Stimulated activated naive CD8-positive, alpha-beta T cell treated with anti-CD3 and anti-CD28 coated beads, Interleukin-15, Interleukin-2, amounts not matched to agents 100 ng/mL and 50 ng/mL, for 24 hours (primary cell): ENCODE data around the gene HERPUD1.
A peak's percentile ranks its signal among the peaks of the same experiment; 100 is the strongest.
"Not testable (repeated sequence)": the region's sequence is repeated elsewhere in the genome, so short reads cannot be mapped to it uniquely, and the experiment has no call there.

Source experiments
- H3K27ac Mint-ChIP-seq: one replicate; pipeline ENCODE4 v1.8.0; 2021; ENCODE audit warnings: mild to moderate bottlenecking, mixed read lengths
- H3K27me3 Mint-ChIP-seq: one replicate; pipeline ENCODE4 v1.8.0; 2021; ENCODE audit warnings: mixed read lengths
- H3K36me3 Mint-ChIP-seq: one replicate; pipeline ENCODE4 v1.8.0; 2021; ENCODE audit warnings: low read depth, mixed read lengths
- H3K4me1 Mint-ChIP-seq: one replicate; pipeline ENCODE4 v1.8.0; 2021; ENCODE audit warnings: low read depth, mixed read lengths
- H3K4me3 Mint-ChIP-seq: one replicate; pipeline ENCODE4 v1.8.0; 2021; ENCODE audit warnings: mild to moderate bottlenecking, mixed read lengths
- H3K9me3 Mint-ChIP-seq: one replicate; pipeline ENCODE4 v1.8.0; 2021; ENCODE audit warnings: mixed read lengths

HERPUD1 gene

GRCh38 chr16:56971768-56972043 lies 39.8 kb downstream of the HERPUD1 start:
- H3K4me3 Mint-ChIP-seq: no peak overlapping the region
- H3K27ac Mint-ChIP-seq: no peak overlapping the region
- no peaks in the 10 kb centered on the region for H3K9me3 Mint-ChIP-seq
- H3K27me3 Mint-ChIP-seq: no peaks in the 10 kb centered on the region
- H3K4me1 Mint-ChIP-seq: peaks cover 42% of the 10 kb centered on the region
- peaks cover 4% of the 10 kb centered on the region for H3K36me3 Mint-ChIP-seq

- no peaks in the 10 kb centered on the region for H3K27me3 Mint-ChIP-seq
- H3K9me3 Mint-ChIP-seq: no peaks in the 10 kb centered on the region
- H3K4me3 Mint-ChIP-seq: no peak overlapping the region
- H3K27ac Mint-ChIP-seq: no peak overlapping the region
- H3K4me1 Mint-ChIP-seq: peaks cover 45% of the 10 kb centered on the region
- peaks cover 4% of the 10 kb centered on the region for H3K36me3 Mint-ChIP-seq
These were observed 40.7 kb downstream of the HERPUD1 start for GRCh38 chr16:56972403-56973293.

- H3K36me3 Mint-ChIP-seq: peaks cover 4% of the 10 kb centered on the region
- peaks cover 45% of the 10 kb centered on the region for H3K4me1 Mint-ChIP-seq
- no peaks in the 10 kb centered on the region for H3K27me3 Mint-ChIP-seq
- no peaks in the 10 kb centered on the region for H3K9me3 Mint-ChIP-seq
- H3K4me3 Mint-ChIP-seq: no peak overlapping the region
- peak overlapping the region; percentile 46 for H3K27ac Mint-ChIP-seq
These were observed 41.4 kb downstream of the HERPUD1 start for GRCh38 chr16:56973294-56973689.

GRCh38 chr16:56973899-56974298 lies 42.0 kb downstream of the HERPUD1 start:
- not testable (repeated sequence) for H3K27me3 Mint-ChIP-seq, H3K4me3 Mint-ChIP-seq
- H3K27ac Mint-ChIP-seq: peak overlapping the region; percentile 28

GRCh38 chr16:56974549-56975300 lies 42.8 kb downstream of the HERPUD1 start:
- Mint-ChIP-seq H3K4me1 (peaks cover 49% of the 10 kb centered on the region), H3K27me3 (no peaks in the 10 kb centered on the region)

More at GRCh38 chr16:56973899-56974298, 42.0 kb downstream of the HERPUD1 start:
- not testable (repeated sequence) for H3K9me3 Mint-ChIP-seq, H3K36me3 Mint-ChIP-seq
- peaks cover 45% of the 10 kb centered on the region for H3K4me1 Mint-ChIP-seq

DNA sequence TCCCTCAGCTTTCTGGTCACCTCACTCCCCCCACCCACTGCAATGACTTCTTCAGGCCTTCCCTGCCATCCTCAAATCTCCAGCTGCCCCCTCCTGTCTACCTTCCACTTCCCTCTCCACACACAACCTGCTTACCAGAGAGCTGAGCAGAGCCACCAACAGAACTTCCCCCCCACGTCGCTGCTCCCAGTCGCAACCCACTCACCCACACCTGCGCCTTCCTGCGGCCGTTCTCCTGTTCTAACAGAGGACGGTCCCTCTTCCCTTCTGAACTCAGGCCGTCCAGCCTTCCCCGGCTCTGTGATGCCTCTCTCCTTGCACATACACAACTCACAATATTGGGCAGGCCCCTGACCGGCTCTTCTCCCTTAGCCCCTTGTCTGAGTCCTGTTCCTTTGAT lies 43.8 kb downstream of the HERPUD1 start:
- Mint-ChIP-seq H3K27ac (peak overlapping the region; percentile 42), H3K4me3 (peak overlapping the region; percentile 2)

More at GRCh38 chr16:56974549-56975300, 42.8 kb downstream of the HERPUD1 start:
- Mint-ChIP-seq H3K27ac (no peak overlapping the region), H3K9me3 (no peaks in the 10 kb centered on the region), H3K4me3 (no peak overlapping the region), H3K36me3 (peaks cover 4% of the 10 kb centered on the region)

DNA sequence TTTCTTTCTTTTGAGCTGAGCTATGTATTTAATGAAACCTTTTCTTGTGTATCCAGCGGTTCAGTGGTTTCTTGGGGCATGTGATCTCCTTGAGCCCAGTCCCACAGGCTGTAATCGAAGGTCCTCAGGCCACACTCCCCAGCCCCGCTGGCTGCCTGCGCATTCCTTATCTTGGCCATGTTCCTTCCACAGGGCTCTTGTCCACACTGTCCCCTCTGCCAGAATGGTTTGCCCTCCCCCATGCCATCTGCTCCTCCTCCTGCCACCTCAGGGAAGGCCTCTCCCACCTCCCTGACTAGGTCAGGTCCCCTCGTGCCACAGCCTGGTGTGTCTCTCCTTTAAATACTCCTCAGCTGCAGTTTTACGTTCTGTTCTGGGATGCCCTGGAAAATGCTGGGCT lies 45.3 kb downstream of the HERPUD1 start:
- Mint-ChIP-seq H3K36me3 (peaks cover 19% of the 10 kb centered on the region), H3K27me3 (no peaks in the 10 kb centered on the region), H3K9me3 (no peaks in the 10 kb centered on the region), H3K4me3 (no peak overlapping the region), H3K27ac (peak overlapping the region; percentile 7), H3K4me1 (peaks cover 66% of the 10 kb centered on the region)

More for the DNA sequence above, 43.8 kb downstream of the HERPUD1 start:
- no peaks in the 10 kb centered on the region for H3K9me3 Mint-ChIP-seq
- H3K36me3 Mint-ChIP-seq: peaks cover 7% of the 10 kb centered on the region
- peaks cover 59% of the 10 kb centered on the region for H3K4me1 Mint-ChIP-seq
- H3K27me3 Mint-ChIP-seq: no peaks in the 10 kb centered on the region

DNA sequence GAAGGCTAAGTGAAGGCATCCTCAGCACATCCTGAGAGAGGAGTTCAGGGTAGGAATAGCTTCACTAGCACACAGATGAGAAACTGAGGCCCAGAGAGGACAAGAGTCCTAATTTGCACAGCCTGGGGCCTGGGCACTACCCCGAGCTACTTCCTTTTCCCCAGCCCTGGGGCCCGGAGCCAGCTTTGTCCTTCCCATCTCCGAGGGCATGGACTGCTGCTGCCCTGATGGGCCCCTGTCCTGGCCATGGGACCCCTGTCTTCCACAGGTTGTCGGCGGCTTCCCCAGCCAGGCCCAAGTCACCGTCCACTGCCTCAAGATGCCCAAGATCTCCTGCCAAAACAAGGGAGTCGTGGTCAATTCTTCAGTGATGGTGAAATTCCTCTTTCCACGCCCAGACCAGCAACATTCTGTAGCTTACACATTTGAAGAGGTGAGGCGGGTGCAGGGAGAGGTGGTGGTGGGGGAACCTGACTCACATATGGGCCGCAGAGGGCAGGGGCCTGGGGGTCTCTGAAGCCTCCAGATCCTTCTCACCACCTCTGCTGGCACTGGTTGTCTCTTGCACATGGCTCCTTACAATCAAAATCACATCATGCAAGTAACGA lies 46.0 kb downstream of the HERPUD1 start:
- Mint-ChIP-seq H3K27ac (peak overlapping the region; percentile 7), H3K9me3 (no peaks in the 10 kb centered on the region), H3K27me3 (no peaks in the 10 kb centered on the region), H3K36me3 (peaks cover 26% of the 10 kb centered on the region), H3K4me1 (peaks cover 73% of the 10 kb centered on the region), H3K4me3 (no peak overlapping the region)

GRCh38 chr16:56980201-56980535 lies 48.2 kb downstream of the HERPUD1 start:
- Mint-ChIP-seq H3K4me3 (no peak overlapping the region), H3K27me3 (no peaks in the 10 kb centered on the region), H3K9me3 (no peaks in the 10 kb centered on the region), H3K36me3 (peaks cover 35% of the 10 kb centered on the region), H3K27ac (no peak overlapping the region), H3K4me1 (peaks cover 76% of the 10 kb centered on the region)

GRCh38 chr16:56980792-56981724 lies 49.1 kb downstream of the HERPUD1 start:
- H3K27ac Mint-ChIP-seq: peak overlapping the region; percentile 59
- H3K4me3 Mint-ChIP-seq: no peak overlapping the region
- H3K27me3 Mint-ChIP-seq: no peaks in the 10 kb centered on the region
- peaks cover 77% of the 10 kb centered on the region for H3K4me1 Mint-ChIP-seq
- H3K9me3 Mint-ChIP-seq: no peaks in the 10 kb centered on the region
- H3K36me3 Mint-ChIP-seq: peaks cover 41% of the 10 kb centered on the region

- Mint-ChIP-seq H3K27me3 (no peaks in the 10 kb centered on the region), H3K4me3 (no peak overlapping the region), H3K9me3 (no peaks in the 10 kb centered on the region), H3K36me3 (peaks cover 40% of the 10 kb centered on the region), H3K27ac (peak overlapping the region; percentile 59), H3K4me1 (peaks cover 78% of the 10 kb centered on the region)
These were observed 49.9 kb downstream of the HERPUD1 start for GRCh38 chr16:56981729-56982271.

DNA sequence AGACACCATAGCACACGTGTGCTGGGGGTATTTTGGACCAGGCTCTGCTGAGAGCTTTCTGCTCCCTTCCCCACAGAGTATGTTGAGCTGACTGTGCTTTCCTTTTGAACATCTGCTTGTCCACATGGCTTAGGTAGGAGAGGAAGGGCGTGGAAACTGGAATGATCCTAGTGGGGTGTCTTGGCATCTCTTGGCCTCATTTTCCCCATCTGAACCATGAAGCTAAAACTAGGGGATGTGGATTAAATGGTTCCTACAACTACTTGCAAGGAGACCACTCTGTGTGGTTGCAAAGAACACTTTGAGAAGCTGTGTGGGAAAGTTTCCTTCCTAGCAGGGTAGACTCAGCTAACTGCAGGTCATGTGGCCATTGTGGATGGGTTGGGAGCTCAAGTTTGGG lies 50.8 kb downstream of the HERPUD1 start:
- H3K4me3 Mint-ChIP-seq: no peak overlapping the region
- H3K9me3 Mint-ChIP-seq: no peaks in the 10 kb centered on the region
- peaks cover 47% of the 10 kb centered on the region for H3K36me3 Mint-ChIP-seq
- peaks cover 82% of the 10 kb centered on the region for H3K4me1 Mint-ChIP-seq
- H3K27ac Mint-ChIP-seq: peak overlapping the region; percentile 43
- no peaks in the 10 kb centered on the region for H3K27me3 Mint-ChIP-seq

DNA sequence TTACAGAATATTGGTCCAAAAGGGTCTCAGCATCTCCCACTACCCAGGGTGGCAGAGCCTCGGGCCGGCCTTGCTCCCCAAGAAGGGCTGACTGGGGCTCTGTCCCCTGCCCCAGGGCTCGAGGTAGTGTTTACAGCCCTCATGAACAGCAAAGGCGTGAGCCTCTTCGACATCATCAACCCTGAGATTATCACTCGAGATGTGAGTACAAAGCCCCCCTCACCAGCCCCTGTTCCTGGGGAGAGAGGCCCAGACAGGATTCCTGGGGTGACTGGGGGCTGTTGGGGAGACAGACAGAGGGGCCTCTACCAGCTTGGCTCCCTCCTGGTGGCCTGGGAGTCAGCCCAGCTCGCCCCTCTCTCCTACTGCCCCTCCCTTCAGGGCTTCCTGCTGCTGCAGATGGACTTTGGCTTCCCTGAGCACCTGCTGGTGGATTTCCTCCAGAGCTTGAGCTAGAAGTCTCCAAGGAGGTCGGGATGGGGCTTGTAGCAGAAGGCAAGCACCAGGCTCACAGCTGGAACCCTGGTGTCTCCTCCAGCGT lies 51.3 kb downstream of the HERPUD1 start:
- no peak overlapping the region for H3K27ac Mint-ChIP-seq
- H3K4me1 Mint-ChIP-seq: peaks cover 87% of the 10 kb centered on the region
- peaks cover 52% of the 10 kb centered on the region for H3K36me3 Mint-ChIP-seq
- no peaks in the 10 kb centered on the region for H3K27me3 Mint-ChIP-seq
- no peaks in the 10 kb centered on the region for H3K9me3 Mint-ChIP-seq
- H3K4me3 Mint-ChIP-seq: no peak overlapping the region

- no peaks in the 10 kb centered on the region for H3K27me3 Mint-ChIP-seq
- H3K4me3 Mint-ChIP-seq: peak overlapping the region; percentile 38
- peaks cover 86% of the 10 kb centered on the region for H3K4me1 Mint-ChIP-seq
- no peaks in the 10 kb centered on the region for H3K9me3 Mint-ChIP-seq
- peak overlapping the region; percentile 98 for H3K27ac Mint-ChIP-seq
- peaks cover 53% of the 10 kb centered on the region for H3K36me3 Mint-ChIP-seq
These were observed 52.7 kb downstream of the HERPUD1 start for GRCh38 chr16:56984639-56985038.
